Measurements from ENCODE around the gene CATSPERE.

GRCh38 chr1:244439391-244440032 is 21.6 kb upstream of the CATSPERE start:
- TF ChIP-seq YY1 (IDR thresholded peaks at IDR 0.05; ENCODE audit: low read depth) (no peak), TEAD4 (IDR thresholded peaks at IDR 0.05) (no peak), REST (IDR thresholded peaks at IDR 0.05; ENCODE audit: low read depth) (no peak), FOXM1 (IDR thresholded peaks at IDR 0.05; ENCODE audit: borderline replicate concordance, low read depth) (no peak), EP300 (IDR thresholded peaks at IDR 0.05; ENCODE audit: borderline replicate concordance) (no peak)

All from Ishikawa (cell line).